GM06990 (cell line): Measurements from ENCODE around the gene ZNF606.

Experiments
- DNase-seq: peaks from one replicate; pipeline ENCODE4 v3.0.0-alpha.2; 2011; ENCODE audit not compliant: insufficient read length; ENCODE audit errors: extremely low read depth
- H3K27me3 ChIP-seq: replicated peaks from 2 replicates; pipeline ENCODE4 v1.6.0; 2011; ENCODE audit warnings: low read length; ENCODE audit not compliant: control insufficient read depth, insufficient read depth
- H3K36me3 ChIP-seq: 2 replicates; pipeline ENCODE4 v1.5.1; 2011; ENCODE audit warnings: low read length; ENCODE audit not compliant: control insufficient read depth, insufficient read depth
- H3K4me3 ChIP-seq: replicated peaks from 2 replicates; pipeline ENCODE4 v1.5.1; 2011; ENCODE audit warnings: low read depth, mild to moderate bottlenecking, control low read depth, low read length
- TF ChIP-seq, protein P1 (sequence below): IDR thresholded peaks from 2 replicates; pipeline ENCODE4 v1.5.1; 2011; ENCODE audit warnings: low read length, control low read depth, mild to moderate bottlenecking, inconsistent platforms; ENCODE audit not compliant: insufficient read depth, poor library complexity, severe bottlenecking

Gene ZNF606

DNA sequence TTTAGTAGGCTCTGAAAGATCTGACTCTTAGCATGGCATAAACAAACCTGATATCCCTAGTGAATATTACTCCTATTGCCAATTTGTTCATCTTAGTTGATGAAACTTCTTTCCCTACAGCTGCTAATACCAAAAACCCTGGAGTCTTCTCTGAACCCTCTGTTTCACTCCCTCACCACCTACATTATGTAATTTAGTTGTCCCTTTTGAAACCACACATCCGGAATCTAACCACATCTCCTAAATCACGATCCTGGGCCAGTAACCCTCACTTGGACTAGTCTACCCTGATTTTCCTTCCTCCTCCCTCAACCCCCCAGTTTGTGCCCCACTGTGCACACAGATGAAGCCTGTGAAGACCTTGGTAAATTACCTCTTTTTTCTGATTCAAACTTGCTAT is 56.3 kb downstream of the ZNF606 start:
- Histone ChIP-seq H3K4me3 (peak overlapping the region; percentile 79), H3K27me3 (no peaks in the 10 kb centered on the region), H3K36me3 (peaks cover 8% of the 10 kb centered on the region)
- TF ChIP-seq, protein P1, sequence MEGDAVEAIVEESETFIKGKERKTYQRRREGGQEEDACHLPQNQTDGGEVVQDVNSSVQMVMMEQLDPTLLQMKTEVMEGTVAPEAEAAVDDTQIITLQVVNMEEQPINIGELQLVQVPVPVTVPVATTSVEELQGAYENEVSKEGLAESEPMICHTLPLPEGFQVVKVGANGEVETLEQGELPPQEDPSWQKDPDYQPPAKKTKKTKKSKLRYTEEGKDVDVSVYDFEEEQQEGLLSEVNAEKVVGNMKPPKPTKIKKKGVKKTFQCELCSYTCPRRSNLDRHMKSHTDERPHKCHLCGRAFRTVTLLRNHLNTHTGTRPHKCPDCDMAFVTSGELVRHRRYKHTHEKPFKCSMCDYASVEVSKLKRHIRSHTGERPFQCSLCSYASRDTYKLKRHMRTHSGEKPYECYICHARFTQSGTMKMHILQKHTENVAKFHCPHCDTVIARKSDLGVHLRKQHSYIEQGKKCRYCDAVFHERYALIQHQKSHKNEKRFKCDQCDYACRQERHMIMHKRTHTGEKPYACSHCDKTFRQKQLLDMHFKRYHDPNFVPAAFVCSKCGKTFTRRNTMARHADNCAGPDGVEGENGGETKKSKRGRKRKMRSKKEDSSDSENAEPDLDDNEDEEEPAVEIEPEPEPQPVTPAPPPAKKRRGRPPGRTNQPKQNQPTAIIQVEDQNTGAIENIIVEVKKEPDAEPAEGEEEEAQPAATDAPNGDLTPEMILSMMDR, result no peak
- DNase-seq, result no peak

DNA sequence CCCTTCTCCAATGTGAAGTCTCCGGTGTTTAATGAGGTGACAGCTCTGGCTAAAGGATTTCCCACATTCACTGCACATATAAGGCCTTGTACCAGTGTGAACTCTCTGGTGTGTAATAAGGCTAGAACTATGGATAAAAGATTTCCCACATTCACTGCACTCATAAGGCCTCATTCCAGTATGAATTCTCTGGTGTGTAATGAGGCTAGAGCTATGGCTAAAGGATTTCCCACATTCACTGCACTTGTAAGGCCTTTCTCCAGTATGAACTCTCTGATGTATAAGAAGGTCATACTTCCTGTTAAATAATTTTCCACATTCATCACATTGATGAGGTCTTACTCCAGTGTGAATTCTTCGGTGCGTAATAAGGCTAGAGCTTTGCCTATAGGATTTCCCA is 61.0 kb downstream of the ZNF606 start:
- Histone ChIP-seq H3K4me3 (no peak overlapping the region), H3K36me3 (peaks cover 8% of the 10 kb centered on the region), H3K27me3 (no peaks in the 10 kb centered on the region)
- no peak for DNase-seq
- TF ChIP-seq, protein P1, result no peak

DNA sequence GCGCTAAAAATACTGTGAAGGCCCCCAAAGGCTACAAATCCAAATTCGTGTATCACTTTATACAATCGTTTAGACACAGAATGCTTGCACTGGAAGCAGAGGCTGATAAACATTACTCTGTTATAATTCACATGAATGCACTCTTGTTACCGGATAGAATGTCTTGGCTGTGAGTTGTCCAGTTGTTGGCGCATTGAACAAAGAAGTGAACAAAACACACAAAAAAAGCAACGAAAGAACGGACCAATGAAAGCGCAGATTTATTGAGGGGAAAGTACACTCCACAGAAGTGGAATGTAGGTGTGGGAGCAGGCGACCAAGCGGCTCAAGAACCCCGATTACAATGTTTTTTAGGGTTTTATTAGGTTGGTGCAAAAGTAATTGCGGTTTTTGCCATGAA is 66.9 kb downstream of the ZNF606 start:
- TF ChIP-seq, protein P1, result no peak
- no peak for DNase-seq
- H3K36me3 ChIP-seq, result no peaks in the 10 kb centered on the region
- H3K4me3 ChIP-seq, result no peak overlapping the region
- no peaks in the 10 kb centered on the region for H3K27me3 ChIP-seq

DNA sequence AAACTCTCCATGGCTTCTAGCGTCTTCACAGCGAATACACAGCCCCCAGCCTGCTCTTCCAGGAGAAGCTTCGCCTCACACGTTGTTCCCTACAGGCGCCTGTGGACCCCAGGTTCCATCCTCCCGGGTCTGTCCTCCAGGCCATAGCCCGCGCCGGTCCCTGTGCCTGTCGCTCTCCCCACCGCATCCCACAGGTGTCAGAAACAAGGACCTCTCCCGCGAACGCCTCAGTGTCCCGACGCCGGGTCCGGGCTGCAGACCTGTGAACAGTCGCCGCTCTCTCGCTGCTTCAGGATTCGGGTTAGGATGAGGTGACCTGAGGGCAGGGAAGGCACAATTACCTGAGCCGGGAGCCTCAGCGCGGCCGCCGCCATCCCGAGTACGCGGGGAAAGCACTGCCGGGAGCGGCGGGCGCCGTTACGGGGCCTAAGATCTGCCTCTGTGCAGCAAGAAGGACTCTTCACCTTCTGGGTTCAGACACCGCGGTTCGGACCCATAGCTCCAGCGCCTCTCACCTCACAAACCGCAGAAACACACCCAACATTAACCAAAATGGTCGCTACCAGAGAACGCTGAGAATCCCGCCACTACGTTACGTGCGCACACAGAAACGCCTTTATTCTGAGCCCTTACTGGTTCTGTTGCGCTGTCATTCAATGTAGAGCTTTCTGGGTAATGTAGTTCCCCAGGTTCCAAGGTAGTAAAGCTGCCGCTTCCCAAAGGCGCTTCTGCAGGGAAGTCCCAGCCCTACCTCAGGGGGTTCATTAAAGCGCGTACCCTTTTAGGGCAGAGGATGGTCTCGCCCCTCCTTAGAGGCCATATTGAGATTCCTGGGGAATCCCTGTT is 67.6 kb downstream of the ZNF606 start, which contains the start of gene ZNF418:
Gene ZNF418 (minus strand): TSS at position 583 of the 846 bp plus-strand sequence. CDS start 1,580 bp downstream, outside the sequence.
- TF ChIP-seq, protein P1, result no peak
- no peaks in the 10 kb centered on the region for H3K27me3 ChIP-seq
- no peaks in the 10 kb centered on the region; the same call in 1 of the 2 replicates for H3K36me3 ChIP-seq
- peak within 1 kb of the TSS; percentile 63 for H3K4me3 ChIP-seq
- peak; percentile 31 for DNase-seq

DNA sequence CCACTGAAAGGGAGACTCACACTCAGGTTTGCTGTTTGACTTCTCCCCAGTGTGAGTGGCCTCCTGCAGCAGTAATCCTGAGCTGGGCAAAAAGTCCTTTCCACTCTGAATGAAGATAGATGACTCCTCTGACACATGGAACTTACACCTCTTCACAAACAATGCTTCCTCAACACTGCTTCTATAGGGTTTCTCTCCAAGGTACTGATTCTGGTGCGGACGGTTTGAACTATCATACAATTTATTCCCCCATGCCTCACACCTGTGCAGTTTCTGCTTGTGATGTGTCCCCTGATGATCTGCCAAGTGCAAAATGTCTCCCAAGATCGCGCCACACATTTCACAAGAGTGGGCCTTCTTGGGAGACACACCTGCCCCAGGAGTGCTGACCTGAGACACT is 75.0 kb downstream of the ZNF606 start:
- TF ChIP-seq, protein P1, result no peak
- no peaks in the 10 kb centered on the region for H3K27me3 ChIP-seq
- no peak overlapping the region for H3K4me3 ChIP-seq
- no peak for DNase-seq
- H3K36me3 ChIP-seq, result no peaks in the 10 kb centered on the region; the same call in 1 of the 2 replicates
